Neural progenitor cell (in vitro differentiated cells): ENCODE data around the gene BAZ1A. TPM values are rescaled to one million over a fixed set of nuclear protein-coding genes. Genes with fewer than 3 reads are reported as not detected.
A peak's percentile ranks its signal among the peaks of the same experiment; 100 is the strongest.

Experiments used
- DNase-seq: peaks from one replicate; pipeline ENCODE4 v3.0.0-alpha.2; 2016; ENCODE audit warnings: low spot score
- H2AFZ ChIP-seq: fragments of 200-600 bp; sonication (generic); replicated peaks from 2 replicates; pipeline ENCODE4 v1.6.1; 2016; ENCODE audit warnings: antibody characterized with exemption
- H3F3A ChIP-seq: fragments of 200-600 bp; sonication (generic); 2 replicates; pipeline ENCODE4 v1.6.1; 2016; ENCODE audit warnings: antibody characterized with exemption, low read depth
- H3K27ac ChIP-seq: fragments of 200-600 bp; sonication (generic); 2 replicates; pipeline ENCODE4 v1.5.1; 2016; ENCODE audit warnings: mild to moderate bottlenecking
- H3K27me3 ChIP-seq: fragments of 200-600 bp; sonication (generic); 2 replicates; pipeline ENCODE4 v1.6.1; 2016; ENCODE audit warnings: mild to moderate bottlenecking, moderate library complexity
- H3K36me3 ChIP-seq: fragments of 200-600 bp; sonication (generic); 2 replicates; pipeline ENCODE4 v1.5.1; 2016
- H3K4me1 ChIP-seq: fragments of 200-600 bp; sonication (generic); 2 replicates; pipeline ENCODE4 v1.6.1; 2016; ENCODE audit warnings: mixed run types
- H3K4me2 ChIP-seq: fragments of 200-600 bp; sonication (generic); 2 replicates; pipeline ENCODE4 v1.6.1; 2016
- H3K4me3 ChIP-seq: fragments of 200-600 bp; sonication (generic); 2 replicates; pipeline ENCODE4 v1.5.1; 2016
- H3K79me2 ChIP-seq: fragments of 200-600 bp; sonication (generic); 2 replicates; pipeline ENCODE4 v1.6.1; 2016; ENCODE audit warnings: low read depth
- H3K9ac ChIP-seq: fragments of 200-600 bp; sonication (generic); 2 replicates; pipeline ENCODE4 v1.6.1; 2016
- H3K9me3 ChIP-seq: fragments of 200-600 bp; sonication (generic); 2 replicates; pipeline ENCODE4 v1.5.1; 2016; ENCODE audit warnings: low read depth
- H4K20me1 ChIP-seq: fragments of 200-600 bp; sonication (generic); 2 replicates; pipeline ENCODE4 v1.6.1; 2016; ENCODE audit warnings: low read depth
- H3K27ac Mint-ChIP-seq: 3 replicates; pipeline ENCODE4 v1.8.0; 2021; ENCODE audit warnings: mixed read lengths
- H3K27me3 Mint-ChIP-seq: 2 replicates; pipeline ENCODE4 v1.8.0; 2022; ENCODE audit warnings: low read depth, mild to moderate bottlenecking, inconsistent platforms, moderate library complexity, mixed read lengths; ENCODE audit not compliant: insufficient read depth
- H3K36me3 Mint-ChIP-seq: 3 replicates; pipeline ENCODE4 v1.8.0; 2021; ENCODE audit warnings: mixed read lengths
- H3K4me1 Mint-ChIP-seq: 3 replicates; pipeline ENCODE4 v1.8.0; 2021; ENCODE audit warnings: mixed read lengths
- H3K4me3 Mint-ChIP-seq: 3 replicates; pipeline ENCODE4 v1.8.0; 2021; ENCODE audit warnings: mild to moderate bottlenecking, moderate library complexity, mixed read lengths
- H3K9me3 Mint-ChIP-seq: 3 replicates; pipeline ENCODE4 v1.8.0; 2020; ENCODE audit warnings: mixed read lengths
- EZH2 ChIP-seq: fragments of 200-600 bp; sonication (generic); IDR thresholded peaks from 2 replicates; pipeline ENCODE4 v1.6.1; 2017; ENCODE audit warnings: antibody characterized with exemption, mild to moderate bottlenecking, moderate library complexity
- EZH2phosphoT487 ChIP-seq: fragments of 200-600 bp; sonication (generic); IDR thresholded peaks from 2 replicates; pipeline ENCODE4 v1.6.1; 2017; ENCODE audit warnings: antibody characterized with exemption
- total RNA-seq: library from RNA; depleted of rRNA; stranded (reverse); fragments of >200 nt; gene quantifications from 2 replicates; pipeline ENCODE4 v1.2.3, GENCODE V29; 2015; ENCODE audit warnings: low replicate concordance
- TF ChIP-seq, protein P1 (sequence below): fragments of 200-600 bp; sonication (generic); IDR thresholded peaks from 2 replicates; pipeline ENCODE4 v1.5.1; 2017; ENCODE audit warnings: antibody characterized with exemption, mild to moderate bottlenecking

Gene BAZ1A
- total RNA-seq, 1 donor from 2014 or later = 11.5 TPM

DNA sequence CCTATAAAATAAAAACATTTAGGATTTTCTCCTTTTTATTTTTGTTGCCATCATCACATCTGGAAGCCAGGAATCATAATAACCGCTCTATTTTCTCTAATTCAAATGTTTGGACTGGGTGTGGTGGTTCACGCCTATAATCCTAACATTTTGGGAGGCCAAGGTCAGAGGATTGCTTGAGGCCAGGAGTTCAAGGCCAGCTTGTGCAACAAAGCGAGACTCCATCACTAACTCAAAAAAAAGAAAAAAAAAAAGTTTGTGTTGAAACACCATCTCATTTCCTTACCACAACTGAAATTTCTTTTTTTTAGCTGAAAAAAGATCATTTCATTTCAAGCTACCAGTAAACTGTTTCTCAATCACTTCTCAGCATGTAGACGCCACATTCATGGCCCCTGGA, 8.8 kb upstream of the BAZ1A start:
- no peaks in the 10 kb centered on the region for H3K79me2 ChIP-seq
- DNase-seq = no peak
- TF ChIP-seq EZH2phosphoT487 (no peak), EZH2 (no peak)
- TF ChIP-seq, protein P1, sequence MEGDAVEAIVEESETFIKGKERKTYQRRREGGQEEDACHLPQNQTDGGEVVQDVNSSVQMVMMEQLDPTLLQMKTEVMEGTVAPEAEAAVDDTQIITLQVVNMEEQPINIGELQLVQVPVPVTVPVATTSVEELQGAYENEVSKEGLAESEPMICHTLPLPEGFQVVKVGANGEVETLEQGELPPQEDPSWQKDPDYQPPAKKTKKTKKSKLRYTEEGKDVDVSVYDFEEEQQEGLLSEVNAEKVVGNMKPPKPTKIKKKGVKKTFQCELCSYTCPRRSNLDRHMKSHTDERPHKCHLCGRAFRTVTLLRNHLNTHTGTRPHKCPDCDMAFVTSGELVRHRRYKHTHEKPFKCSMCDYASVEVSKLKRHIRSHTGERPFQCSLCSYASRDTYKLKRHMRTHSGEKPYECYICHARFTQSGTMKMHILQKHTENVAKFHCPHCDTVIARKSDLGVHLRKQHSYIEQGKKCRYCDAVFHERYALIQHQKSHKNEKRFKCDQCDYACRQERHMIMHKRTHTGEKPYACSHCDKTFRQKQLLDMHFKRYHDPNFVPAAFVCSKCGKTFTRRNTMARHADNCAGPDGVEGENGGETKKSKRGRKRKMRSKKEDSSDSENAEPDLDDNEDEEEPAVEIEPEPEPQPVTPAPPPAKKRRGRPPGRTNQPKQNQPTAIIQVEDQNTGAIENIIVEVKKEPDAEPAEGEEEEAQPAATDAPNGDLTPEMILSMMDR = no peak
- H2AFZ ChIP-seq = no peak overlapping the region
- Mint-ChIP-seq H3K27ac (no peak overlapping the region), H3K4me1 (no peaks in the 10 kb centered on the region), H3K4me3 (no peak overlapping the region), H3K27me3 (no peaks in the 10 kb centered on the region), H3K36me3 (no peaks in the 10 kb centered on the region), H3K9me3 (no peaks in the 10 kb centered on the region)
- H3K27ac ChIP-seq = no peak overlapping the region
- H3K36me3 ChIP-seq = no peaks in the 10 kb centered on the region
- no peaks in the 10 kb centered on the region for H3K4me1 ChIP-seq
- no peak overlapping the region for H3K4me2 ChIP-seq
- no peak overlapping the region for H3K9ac ChIP-seq
- H3F3A ChIP-seq = no peaks in the 10 kb centered on the region
- H3K4me3 ChIP-seq = no peak overlapping the region
- no peaks in the 10 kb centered on the region for H4K20me1 ChIP-seq
- no peaks in the 10 kb centered on the region for H3K9me3 ChIP-seq
- H3K27me3 ChIP-seq = no peaks in the 10 kb centered on the region

DNA sequence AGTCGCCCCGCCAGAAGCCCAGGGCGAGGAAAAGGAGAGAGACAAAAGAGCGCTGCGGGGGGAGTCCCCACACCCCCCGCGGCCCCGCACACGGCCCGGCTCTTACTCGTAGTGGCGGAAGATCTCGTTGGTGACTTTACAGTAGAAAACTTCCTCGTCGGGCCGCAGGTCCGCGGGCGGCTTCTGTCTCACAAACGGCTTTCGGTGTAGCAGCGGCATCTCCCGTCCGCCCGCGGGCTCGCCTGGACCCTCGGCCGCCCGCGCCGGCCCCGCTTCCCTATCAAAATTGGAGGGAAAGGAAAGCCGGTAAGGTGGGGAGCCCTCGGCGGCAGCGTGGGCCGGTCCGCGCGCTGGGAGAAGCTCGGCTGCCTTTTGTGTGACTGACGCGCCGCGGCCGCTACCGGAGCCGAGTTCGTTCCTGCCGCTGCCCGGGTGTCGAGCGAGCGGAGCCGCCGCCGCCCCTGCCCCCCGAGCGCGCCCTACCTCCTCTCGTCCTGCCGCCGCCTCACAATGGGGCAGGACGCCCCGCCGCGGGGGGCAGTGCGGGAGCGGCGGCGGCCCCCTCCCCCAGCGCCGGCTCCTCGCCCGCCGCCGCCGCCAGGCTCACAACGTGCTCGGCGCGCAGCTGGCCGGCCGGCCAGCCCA, 652 bp downstream of the BAZ1A start:
- Histone ChIP-seq H3K9ac (no peak overlapping the region), H3K4me2 (peak overlapping the region; percentile 94), H3K36me3 (no peaks in the 10 kb centered on the region), H2AFZ (peak overlapping the region; percentile 98), H3K9me3 (no peaks in the 10 kb centered on the region), H3K4me1 (peaks cover 5% of the 10 kb centered on the region), H3F3A (peaks cover 32% of the 10 kb centered on the region), H3K27ac (no peak overlapping the region), H3K4me3 (peak overlapping the region; percentile 89), H4K20me1 (peaks cover 34% of the 10 kb centered on the region), H3K27me3 (peaks cover 55% of the 10 kb centered on the region), H3K79me2 (no peaks in the 10 kb centered on the region)
- peaks cover 11% of the 10 kb centered on the region for H3K27me3 Mint-ChIP-seq
- H3K27ac Mint-ChIP-seq = no peak overlapping the region
- DNase-seq = peak; percentile 88
- H3K4me1 Mint-ChIP-seq = peaks cover 24% of the 10 kb centered on the region
- peaks cover 8% of the 10 kb centered on the region for H3K36me3 Mint-ChIP-seq
- H3K4me3 Mint-ChIP-seq = peak overlapping the region; percentile 89
- no peaks in the 10 kb centered on the region for H3K9me3 Mint-ChIP-seq
- TF ChIP-seq EZH2phosphoT487 (no peak), EZH2 (peak; percentile 27)
- TF ChIP-seq, protein P1 = no peak

DNA sequence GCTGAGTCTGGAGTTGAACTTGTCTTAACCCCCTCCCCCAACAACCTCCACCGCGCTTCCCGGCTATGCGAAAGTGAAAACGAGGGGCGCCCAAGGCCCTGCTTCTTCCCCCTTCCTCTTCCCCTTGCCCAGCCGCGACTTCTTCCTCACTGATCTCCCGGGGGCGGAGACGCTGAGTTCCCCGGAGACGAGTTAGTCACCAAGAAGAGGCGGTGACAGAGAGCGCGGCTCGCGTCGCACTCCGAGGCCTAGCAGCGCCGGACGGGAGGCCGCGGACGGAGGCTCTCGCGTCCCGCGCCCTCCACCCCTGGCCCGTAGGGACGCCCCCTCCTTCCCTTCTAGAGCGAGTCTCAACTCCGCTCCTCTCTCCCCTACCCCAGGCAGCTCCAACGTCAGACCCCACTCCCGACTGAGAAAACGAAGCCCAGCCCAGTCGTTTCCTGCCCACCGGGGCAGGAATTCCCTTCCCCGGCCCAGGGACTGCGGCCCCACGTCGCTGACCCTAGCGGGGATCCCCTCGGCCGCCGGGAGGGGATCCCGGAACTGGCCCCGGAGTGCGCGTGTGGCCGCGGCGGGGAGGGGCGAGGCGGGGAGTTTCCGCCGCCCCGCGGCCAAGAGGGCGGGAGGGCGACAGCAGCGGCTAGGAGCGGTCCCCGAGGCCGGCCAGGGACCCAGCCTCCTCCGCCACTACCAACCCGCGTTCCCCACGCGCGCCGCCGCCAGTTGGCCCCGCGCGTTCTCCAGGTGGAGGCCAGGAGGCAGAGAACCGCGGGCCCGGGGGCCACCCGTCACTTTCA, 1.4 kb downstream of the BAZ1A start:
- Histone ChIP-seq H3K4me1 (peaks cover 5% of the 10 kb centered on the region), H4K20me1 (peaks cover 38% of the 10 kb centered on the region), H3K9me3 (no peaks in the 10 kb centered on the region), H3K27me3 (peaks cover 55% of the 10 kb centered on the region), H3K9ac (no peak overlapping the region), H3K27ac (no peak overlapping the region), H3F3A (peaks cover 32% of the 10 kb centered on the region), H3K79me2 (no peaks in the 10 kb centered on the region), H2AFZ (peak overlapping the region; percentile 98), H3K4me2 (peak overlapping the region; percentile 94), H3K36me3 (no peaks in the 10 kb centered on the region), H3K4me3 (peak overlapping the region; percentile 89)
- H3K36me3 Mint-ChIP-seq = peaks cover 8% of the 10 kb centered on the region
- H3K4me1 Mint-ChIP-seq = peaks cover 24% of the 10 kb centered on the region
- DNase-seq = peak; percentile 79
- peak overlapping the region; percentile 54 for H3K27ac Mint-ChIP-seq
- H3K9me3 Mint-ChIP-seq = no peaks in the 10 kb centered on the region
- TF ChIP-seq EZH2phosphoT487 = no peak
- TF ChIP-seq, protein P1 = no peak
- peak; percentile 55 for TF ChIP-seq EZH2
- H3K27me3 Mint-ChIP-seq = peaks cover 11% of the 10 kb centered on the region
- H3K4me3 Mint-ChIP-seq = peak overlapping the region; percentile 89
